GM12801 (cell line): ENCODE results near the gene SH3BP1.

Experiments used
- CTCF ChIP-seq: IDR thresholded peaks from one replicate; pipeline ENCODE4 v1.5.1; 2011; ENCODE audit warnings: control low read depth; ENCODE audit not compliant: insufficient read length; ENCODE audit errors: extremely low read depth

Gene SH3BP1

GRCh38 chr22:37633625-37634416 is 5.6 kb upstream of the SH3BP1 start:
- no peak for TF ChIP-seq CTCF

GRCh38 chr22:37634417-37634924 is 5.0 kb upstream of the SH3BP1 start:
- TF ChIP-seq CTCF = no peak

GRCh38 chr22:37635157-37635556 is 4.3 kb upstream of the SH3BP1 start:
- no peak for TF ChIP-seq CTCF

- no peak for TF ChIP-seq CTCF
These were observed 3.1 kb upstream of the SH3BP1 start for GRCh38 chr22:37636186-37636948.

- TF ChIP-seq CTCF = no peak
These were observed 2.6 kb upstream of the SH3BP1 start for GRCh38 chr22:37636949-37637273.

GRCh38 chr22:37638391-37639069 is 939 bp upstream of the SH3BP1 start:
- TF ChIP-seq CTCF = no peak
